GM19372 (cell line): ENCODE results near the gene SKAP1.

Source experiments
- ATAC-seq: cut with Tn5 transposase; IDR thresholded peaks from one replicate; pipeline ENCODE4 v1.9.1; 2021; ENCODE audit warnings: mild to moderate bottlenecking, low read depth, moderate library complexity; ENCODE audit not compliant: unreplicated experiment

The SKAP1 gene

DNA sequence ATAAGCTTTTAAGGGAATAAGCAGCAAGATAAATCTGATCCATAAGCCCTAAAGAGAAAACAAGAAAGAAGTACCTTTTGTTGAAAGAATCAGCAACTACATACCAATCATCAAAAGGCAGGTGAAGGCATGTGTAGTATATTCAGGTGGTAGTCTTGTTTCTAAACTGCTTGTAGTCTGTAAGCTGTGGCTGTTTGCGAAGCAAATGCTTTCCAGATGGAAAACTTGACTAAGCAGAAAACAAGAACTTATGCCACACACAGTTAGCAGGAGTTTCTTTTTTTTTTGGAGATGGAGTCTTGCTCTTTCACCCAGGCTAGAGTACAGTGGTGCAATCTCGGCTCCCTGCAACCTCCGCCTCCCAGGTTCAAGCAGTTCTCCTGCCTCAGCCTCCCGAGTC, 334.4 kb downstream of the SKAP1 start:
- ATAC-seq, result no peak

DNA sequence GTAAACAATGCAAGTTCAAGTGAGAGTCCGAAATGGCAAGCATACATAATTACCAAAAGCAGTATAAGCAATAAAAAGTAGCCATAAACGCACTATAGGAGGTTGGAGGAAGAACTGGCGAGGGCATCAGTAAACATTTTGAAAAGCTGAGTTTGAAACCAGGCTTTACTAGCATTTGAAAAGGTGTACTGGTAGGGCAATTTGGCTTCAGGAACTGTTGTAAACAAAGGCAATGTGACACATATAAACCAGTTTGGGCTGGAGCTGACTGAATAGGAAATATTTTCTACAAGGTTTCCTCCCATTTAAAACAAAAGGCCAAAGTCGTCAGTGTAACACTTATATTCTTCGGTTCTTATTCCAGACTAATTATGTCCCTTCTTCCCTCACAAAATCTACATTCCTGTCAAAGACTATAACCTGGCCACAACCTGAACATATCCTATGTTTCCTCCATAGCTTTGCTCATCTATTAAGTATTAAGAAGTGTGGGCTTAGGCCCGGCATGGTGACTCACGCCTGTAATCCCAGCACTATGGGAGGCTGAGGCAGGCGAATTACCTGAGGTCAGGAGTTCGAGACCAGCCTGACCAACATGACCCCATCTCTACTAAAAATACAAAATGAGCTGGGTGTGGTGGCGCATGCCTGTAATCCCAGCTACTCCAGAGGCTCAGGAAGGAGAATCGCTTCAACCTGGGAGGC, 336.5 kb downstream of the SKAP1 start:
- ATAC-seq, result no peak

DNA sequence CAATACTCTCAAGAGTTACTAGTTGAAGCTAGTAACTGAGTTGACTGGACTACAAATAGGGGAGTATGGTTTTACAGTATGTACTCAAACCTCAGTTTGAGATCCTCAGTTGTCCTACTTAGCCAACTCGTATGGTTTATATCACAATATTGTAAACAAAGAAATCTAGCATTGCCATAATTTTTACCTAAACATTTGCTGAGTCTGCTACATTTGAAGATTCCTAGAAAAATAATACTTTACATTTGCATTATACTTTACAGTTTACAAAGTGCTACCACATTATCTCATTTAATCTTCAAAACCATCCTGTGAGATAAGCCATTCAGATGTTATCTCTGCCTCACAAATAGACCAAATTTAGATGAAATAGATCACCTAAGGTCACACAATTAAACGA, 345.1 kb downstream of the SKAP1 start:
- no peak for ATAC-seq
